ENCODE data around the gene CDT1.

CDT1 gene

GRCh38 chr16:88816736-88817535, 13.3 kb downstream of the CDT1 start:
- Mint-ChIP-seq H3K27ac (no peak overlapping the region), H3K9me3 (no peaks in the 10 kb centered on the region), H3K36me3 (ENCODE audit: low read depth) (no peaks in the 10 kb centered on the region), H3K4me1 (peaks cover 9% of the 10 kb centered on the region), H3K4me3 (no peak overlapping the region), H3K27me3 (ENCODE audit: low read depth, poor library complexity) (no peaks in the 10 kb centered on the region)
- DNase-seq = no peak
- TF ChIP-seq, protein P1, sequence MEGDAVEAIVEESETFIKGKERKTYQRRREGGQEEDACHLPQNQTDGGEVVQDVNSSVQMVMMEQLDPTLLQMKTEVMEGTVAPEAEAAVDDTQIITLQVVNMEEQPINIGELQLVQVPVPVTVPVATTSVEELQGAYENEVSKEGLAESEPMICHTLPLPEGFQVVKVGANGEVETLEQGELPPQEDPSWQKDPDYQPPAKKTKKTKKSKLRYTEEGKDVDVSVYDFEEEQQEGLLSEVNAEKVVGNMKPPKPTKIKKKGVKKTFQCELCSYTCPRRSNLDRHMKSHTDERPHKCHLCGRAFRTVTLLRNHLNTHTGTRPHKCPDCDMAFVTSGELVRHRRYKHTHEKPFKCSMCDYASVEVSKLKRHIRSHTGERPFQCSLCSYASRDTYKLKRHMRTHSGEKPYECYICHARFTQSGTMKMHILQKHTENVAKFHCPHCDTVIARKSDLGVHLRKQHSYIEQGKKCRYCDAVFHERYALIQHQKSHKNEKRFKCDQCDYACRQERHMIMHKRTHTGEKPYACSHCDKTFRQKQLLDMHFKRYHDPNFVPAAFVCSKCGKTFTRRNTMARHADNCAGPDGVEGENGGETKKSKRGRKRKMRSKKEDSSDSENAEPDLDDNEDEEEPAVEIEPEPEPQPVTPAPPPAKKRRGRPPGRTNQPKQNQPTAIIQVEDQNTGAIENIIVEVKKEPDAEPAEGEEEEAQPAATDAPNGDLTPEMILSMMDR (IDR thresholded peaks at IDR 0.05) = no peak

GRCh38 chr16:88817785-88818574, 14.4 kb downstream of the CDT1 start:
- H3K27ac Mint-ChIP-seq = peak overlapping the region; percentile 19
- no peaks in the 10 kb centered on the region for H3K9me3 Mint-ChIP-seq
- H3K4me1 Mint-ChIP-seq = peaks cover 9% of the 10 kb centered on the region
- H3K36me3 Mint-ChIP-seq (ENCODE audit: low read depth) = peaks cover 2% of the 10 kb centered on the region
- DNase-seq = no peak
- H3K4me3 Mint-ChIP-seq = no peak overlapping the region
- H3K27me3 Mint-ChIP-seq (ENCODE audit: low read depth, poor library complexity) = no peaks in the 10 kb centered on the region
- TF ChIP-seq, protein P1 (IDR thresholded peaks at IDR 0.05) = no peak

GRCh38 chr16:88818575-88818874, 14.9 kb downstream of the CDT1 start:
- DNase-seq = no peak
- H3K27ac Mint-ChIP-seq = peak overlapping the region; percentile 19
- peaks cover 9% of the 10 kb centered on the region for H3K4me1 Mint-ChIP-seq
- H3K27me3 Mint-ChIP-seq (ENCODE audit: low read depth, poor library complexity) = no peaks in the 10 kb centered on the region
- H3K36me3 Mint-ChIP-seq (ENCODE audit: low read depth) = peaks cover 4% of the 10 kb centered on the region
- TF ChIP-seq, protein P1 (IDR thresholded peaks at IDR 0.05) = no peak
- no peak overlapping the region for H3K4me3 Mint-ChIP-seq
- H3K9me3 Mint-ChIP-seq = no peaks in the 10 kb centered on the region

DNA sequence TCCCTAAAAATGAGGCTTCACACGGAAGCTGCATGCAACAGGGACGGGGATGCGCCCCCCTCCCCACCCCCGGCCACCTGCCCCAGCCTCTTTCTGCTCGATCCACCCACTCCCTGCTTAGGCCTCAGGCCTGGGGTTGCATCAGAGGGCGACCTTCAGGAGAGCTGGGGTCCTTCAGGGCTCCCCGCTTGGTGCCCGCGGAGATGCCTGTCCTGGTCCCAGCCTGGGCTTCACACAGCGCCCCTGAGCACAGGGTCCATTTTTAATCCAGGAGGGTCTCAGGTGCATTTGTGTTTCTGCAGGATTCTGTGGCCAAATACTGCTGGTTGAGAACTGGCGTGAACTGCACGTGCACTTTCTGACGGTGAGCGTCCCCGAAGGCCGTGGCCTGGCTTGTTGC, 15.5 kb downstream of the CDT1 start:
- no peaks in the 10 kb centered on the region for H3K9me3 Mint-ChIP-seq
- no peak overlapping the region for H3K27ac Mint-ChIP-seq
- H3K4me1 Mint-ChIP-seq = peaks cover 9% of the 10 kb centered on the region
- H3K27me3 Mint-ChIP-seq (ENCODE audit: low read depth, poor library complexity) = no peaks in the 10 kb centered on the region
- no peak for DNase-seq
- no peak overlapping the region for H3K4me3 Mint-ChIP-seq
- TF ChIP-seq, protein P1 (IDR thresholded peaks at IDR 0.05) = no peak
- peaks cover 4% of the 10 kb centered on the region for H3K36me3 Mint-ChIP-seq (ENCODE audit: low read depth)

- TF ChIP-seq, protein P1 (IDR thresholded peaks at IDR 0.05) = no peak
- no peaks in the 10 kb centered on the region for H3K9me3 Mint-ChIP-seq
- DNase-seq = no peak
- peaks cover 4% of the 10 kb centered on the region for H3K36me3 Mint-ChIP-seq (ENCODE audit: low read depth)
- H3K27ac Mint-ChIP-seq = no peak overlapping the region
- no peak overlapping the region for H3K4me3 Mint-ChIP-seq
- no peaks in the 10 kb centered on the region for H3K27me3 Mint-ChIP-seq (ENCODE audit: low read depth, poor library complexity)
- H3K4me1 Mint-ChIP-seq = peaks cover 9% of the 10 kb centered on the region
Observed at GRCh38 chr16:88820385-88821025, 16.9 kb downstream of the CDT1 start.
